AG09319 (cell line): Measurements from ENCODE around the gene NUP107.

Source experiments
- DNase-seq: peaks from one replicate; pipeline ENCODE4 v3.0.0-alpha.2; 2010; ENCODE audit warnings: low read depth; ENCODE audit errors: extremely low read depth
- TF ChIP-seq, protein P1 (sequence below): IDR thresholded peaks from 2 replicates; pipeline ENCODE4 v1.5.1; 2011; ENCODE audit warnings: low read depth, mild to moderate bottlenecking, inconsistent platforms, low read length, moderate library complexity

Gene NUP107

DNA sequence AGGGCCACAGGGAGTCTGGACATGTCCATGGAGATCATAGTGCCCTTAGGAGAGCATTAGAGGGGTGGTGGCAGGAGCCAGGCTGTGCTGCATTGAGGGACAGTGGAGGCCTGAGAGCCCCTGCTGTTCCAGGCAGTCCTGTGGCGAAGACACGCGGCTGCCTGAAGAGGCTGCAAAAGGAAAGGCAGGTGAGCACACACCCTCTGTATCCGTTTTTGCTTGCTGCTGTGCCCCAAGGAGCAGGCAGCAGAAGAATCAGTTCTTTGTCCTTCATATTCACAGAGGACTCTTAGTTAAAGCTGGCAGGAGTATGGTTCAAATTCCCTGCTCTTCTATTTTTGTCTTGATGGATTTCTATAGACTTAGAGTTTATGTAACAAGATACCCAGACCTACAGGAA, 63.7 kb downstream of the NUP107 start:
- no peak for DNase-seq
- TF ChIP-seq, protein P1, sequence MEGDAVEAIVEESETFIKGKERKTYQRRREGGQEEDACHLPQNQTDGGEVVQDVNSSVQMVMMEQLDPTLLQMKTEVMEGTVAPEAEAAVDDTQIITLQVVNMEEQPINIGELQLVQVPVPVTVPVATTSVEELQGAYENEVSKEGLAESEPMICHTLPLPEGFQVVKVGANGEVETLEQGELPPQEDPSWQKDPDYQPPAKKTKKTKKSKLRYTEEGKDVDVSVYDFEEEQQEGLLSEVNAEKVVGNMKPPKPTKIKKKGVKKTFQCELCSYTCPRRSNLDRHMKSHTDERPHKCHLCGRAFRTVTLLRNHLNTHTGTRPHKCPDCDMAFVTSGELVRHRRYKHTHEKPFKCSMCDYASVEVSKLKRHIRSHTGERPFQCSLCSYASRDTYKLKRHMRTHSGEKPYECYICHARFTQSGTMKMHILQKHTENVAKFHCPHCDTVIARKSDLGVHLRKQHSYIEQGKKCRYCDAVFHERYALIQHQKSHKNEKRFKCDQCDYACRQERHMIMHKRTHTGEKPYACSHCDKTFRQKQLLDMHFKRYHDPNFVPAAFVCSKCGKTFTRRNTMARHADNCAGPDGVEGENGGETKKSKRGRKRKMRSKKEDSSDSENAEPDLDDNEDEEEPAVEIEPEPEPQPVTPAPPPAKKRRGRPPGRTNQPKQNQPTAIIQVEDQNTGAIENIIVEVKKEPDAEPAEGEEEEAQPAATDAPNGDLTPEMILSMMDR = no peak

DNA sequence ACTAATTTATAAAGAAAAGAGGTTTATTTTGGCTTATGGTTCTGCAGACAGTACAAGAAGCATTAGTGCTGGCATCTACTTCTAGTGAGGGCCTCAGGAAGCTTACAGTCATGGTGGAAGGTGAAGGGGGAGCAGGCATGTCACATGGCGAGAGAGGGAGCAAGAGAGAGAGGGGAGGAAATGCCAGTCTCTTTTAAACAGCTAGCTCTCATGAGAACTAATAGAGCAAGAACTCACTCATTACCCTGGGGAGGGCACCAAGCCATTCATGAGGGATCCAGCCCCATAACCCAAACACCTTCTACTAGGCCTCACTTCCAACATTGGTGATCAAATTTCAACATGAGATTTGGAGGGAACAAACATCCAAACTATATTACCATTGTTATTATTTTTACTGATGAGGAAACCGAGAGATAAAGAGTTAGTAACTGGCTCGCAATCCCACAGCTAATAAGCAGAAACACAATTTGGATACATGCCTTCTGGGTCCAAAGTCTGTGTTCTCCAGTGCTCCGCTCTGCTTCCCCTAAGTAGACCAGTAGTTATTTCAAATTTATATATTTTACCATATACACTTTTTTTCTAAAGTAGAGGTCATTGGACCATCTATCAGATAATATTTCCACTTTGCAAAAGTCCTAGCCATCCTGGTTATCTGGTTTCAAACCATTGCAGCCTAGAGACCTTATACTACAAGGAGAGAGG, 68.9 kb downstream of the NUP107 start:
- DNase-seq = no peak
- TF ChIP-seq, protein P1 = no peak

DNA sequence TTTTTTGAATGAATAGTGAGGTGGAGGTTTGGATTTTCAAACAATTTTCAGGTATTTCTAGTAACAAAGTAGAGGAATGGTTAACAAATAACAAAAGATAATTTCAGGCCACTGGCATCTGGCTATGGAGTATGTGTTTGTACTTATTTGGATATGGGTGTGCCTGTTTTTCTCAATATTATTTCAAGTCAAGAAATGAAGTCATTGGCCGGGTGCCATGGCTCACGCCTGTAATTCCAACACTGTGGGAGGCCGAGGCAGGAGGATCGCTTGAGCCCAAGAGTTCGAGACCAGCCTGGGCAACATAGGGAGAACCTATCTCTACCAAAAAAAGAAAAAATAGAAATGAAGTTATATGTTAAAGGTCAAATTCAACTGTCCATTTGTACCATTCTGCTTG, 73.1 kb downstream of the NUP107 start:
- no peak for DNase-seq
- TF ChIP-seq, protein P1 = no peak

DNA sequence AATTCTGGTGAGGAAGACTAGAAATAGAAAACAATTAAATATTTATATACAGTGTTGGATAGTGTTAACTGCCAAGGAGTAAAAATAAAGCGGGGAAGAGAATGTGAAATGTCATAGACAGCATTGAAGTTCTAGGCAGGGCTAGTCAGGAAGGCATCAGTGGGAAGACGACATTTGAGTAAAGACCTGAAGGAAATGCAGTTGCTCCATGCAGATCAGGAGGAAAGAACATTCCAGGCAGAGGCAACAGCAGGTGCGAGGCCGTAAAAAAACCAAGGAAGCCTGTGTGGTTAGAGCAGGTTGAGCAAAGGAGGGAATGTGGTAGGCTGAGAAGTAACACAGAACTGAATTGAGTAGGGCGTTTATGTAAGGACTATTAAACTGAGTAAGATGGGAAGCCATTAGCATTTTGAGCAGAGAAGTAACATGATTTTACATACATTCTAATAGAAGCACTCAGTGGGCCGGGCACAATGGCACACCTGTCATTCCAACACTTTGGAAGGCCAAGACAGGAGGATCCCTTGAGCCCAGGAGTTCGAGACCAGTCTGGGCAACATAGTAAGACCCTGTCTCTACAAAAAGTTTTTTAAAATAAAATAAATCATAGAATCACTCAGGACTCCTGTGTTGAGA, 74.1 kb downstream of the NUP107 start:
- TF ChIP-seq, protein P1 = no peak
- DNase-seq = no peak

DNA sequence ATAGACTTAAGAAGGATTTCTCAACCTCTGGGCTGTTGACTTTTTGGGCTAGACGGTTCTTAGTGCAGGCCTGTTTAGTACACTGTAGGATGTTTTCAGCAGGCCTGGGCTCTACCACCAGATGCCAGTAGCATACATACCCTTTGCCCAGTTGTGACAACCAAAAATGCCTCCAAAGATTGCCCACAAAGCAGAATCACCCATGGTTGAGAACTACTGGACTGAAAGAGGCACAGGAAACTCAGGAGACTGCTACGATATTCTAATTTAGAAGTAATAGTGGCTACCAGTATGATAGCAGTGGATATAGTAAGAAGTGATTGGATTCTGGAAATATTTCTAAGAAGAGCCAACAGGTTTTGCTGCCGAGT, 74.6 kb downstream of the NUP107 start:
- no peak for DNase-seq

DNA sequence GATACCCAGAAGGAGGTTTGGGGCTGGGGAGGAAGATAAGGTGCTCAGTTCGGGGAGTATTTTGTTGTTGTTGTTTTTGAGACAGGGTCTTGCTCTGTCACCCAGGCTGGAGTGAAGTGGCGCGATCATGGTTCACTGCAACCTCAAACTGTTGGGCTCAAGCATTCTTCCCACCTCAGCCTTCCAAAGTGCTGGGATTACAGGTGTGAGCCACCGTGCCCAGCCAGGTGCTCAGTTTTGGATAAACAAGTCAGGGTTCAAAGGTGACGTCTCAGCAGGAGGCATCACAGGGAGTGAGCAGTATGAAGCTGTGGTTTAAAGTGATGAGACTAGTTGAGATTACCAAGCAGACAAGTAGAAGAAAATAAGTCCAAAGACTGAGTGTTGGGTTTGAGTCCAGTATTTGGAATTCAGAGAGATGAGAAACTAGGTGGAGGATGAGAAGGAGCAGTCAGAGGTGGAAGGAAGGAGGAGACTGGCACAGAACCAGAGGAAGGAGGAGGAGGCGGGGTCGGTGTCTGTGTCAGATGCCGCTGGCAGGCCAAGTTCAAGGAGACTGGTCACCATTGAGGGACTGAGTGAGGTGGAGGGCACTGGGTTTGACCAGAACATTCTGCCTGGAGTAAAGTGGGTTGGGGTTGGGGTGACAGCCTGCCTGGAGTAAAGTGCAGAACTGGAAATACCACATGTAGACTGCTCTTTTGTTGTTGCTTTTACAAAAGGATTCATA, 75.3 kb downstream of the NUP107 start:
- no peak for DNase-seq
- TF ChIP-seq, protein P1 = no peak

More for the DNA sequence above, 74.6 kb downstream of the NUP107 start:
- TF ChIP-seq, protein P1 = no peak

DNA sequence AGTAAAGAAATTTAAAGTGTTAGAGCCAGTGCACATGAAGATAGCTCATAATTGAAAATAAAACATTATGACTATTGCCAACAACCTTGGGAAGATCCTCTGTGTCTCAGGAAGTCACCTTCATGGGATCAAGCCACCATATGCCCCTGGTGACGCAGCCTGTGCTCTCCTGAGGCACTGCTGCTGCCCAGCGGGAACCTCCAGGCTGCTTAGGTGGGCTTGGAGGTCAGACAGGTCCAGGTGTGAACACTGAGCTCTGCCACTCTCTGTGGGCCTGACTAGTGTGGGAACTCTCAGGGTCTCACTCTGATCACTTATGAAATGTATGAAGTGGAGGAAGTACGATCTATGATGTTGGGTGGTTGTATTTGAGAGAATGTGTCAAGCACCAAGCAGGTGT, 75.9 kb downstream of the NUP107 start:
- DNase-seq = no peak
- TF ChIP-seq, protein P1 = no peak
